AG04450 (cell line): Measurements from ENCODE around the gene ZNF18. TPM values are rescaled to one million over a fixed set of nuclear protein-coding genes. Genes with fewer than 3 reads are reported as not detected.

ENCODE experiments used
- CTCF ChIA-PET: fragments of 300-600, 350-600 bp; formaldehyde crosslinking; extraction: SDS; loops from one replicate; lab custom pipeline; 2022; ENCODE audit warnings: antibody characterized with exemption, inconsistent platforms; lab: Charles Lee
- POLR2A ChIA-PET: fragments of 350-600 bp; formaldehyde crosslinking; extraction: SDS; loops from one replicate; lab custom pipeline; 2021; ENCODE audit warnings: antibody characterized with exemption, inconsistent platforms; lab: Yijun Ruan, JAX
- DNase-seq: peaks from one replicate; pipeline ENCODE4 v3.0.0-alpha.2; 2011; ENCODE audit warnings: low read depth, low spot score
- H3K27ac ChIP-seq: one replicate; pipeline ENCODE4 v1.5.1; 2012; ENCODE audit warnings: low read depth, low read length, control low read depth
- H3K27me3 ChIP-seq: one replicate; pipeline ENCODE4 v1.6.0; 2012; ENCODE audit warnings: low read length; ENCODE audit not compliant: control insufficient read depth, insufficient read depth
- H3K4me3 ChIP-seq: 2 replicates; pipeline ENCODE4 v1.5.1; 2011; ENCODE audit warnings: mild to moderate bottlenecking, low read depth, low read length, control low read depth
- H3K9me3 ChIP-seq: 2 replicates; pipeline ENCODE4 v1.5.1; 2012; ENCODE audit warnings: low read length; ENCODE audit not compliant: control insufficient read depth, insufficient read depth
- polyA plus RNA-seq: library from polyadenylated mRNA; depleted of rRNA; stranded (reverse); fragments of >200 nt; gene quantifications from 2 replicates; pipeline ENCODE4 v1.2.3, GENCODE V29; 2011
- TF ChIP-seq, protein P1 (sequence below): IDR thresholded peaks from 2 replicates; pipeline ENCODE4 v1.5.1; 2011; ENCODE audit warnings: low read depth, low read length, control low read depth, inconsistent platforms

The ZNF18 gene
- polyA plus RNA-seq, 1 experiment: 8.2 TPM

DNA sequence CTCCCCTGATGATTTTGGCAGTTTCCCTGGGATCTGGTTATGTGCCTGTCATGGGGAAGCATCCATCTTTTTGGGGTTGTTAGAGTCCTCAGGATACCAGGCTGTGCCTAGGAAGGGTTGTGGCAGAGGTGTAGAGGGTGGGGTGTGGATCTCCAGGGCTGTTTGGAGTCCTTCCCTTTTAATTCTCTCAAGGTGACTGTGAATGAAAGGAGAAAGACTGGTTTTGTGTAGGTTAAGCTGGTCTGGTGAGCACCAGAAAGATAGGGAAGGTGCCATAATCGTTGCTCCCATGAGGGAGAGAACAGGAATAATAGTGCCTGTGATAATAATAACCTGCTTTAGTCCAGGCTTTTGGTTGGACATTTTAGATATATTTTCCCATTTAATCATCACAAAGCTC is 30.4 kb upstream of the ZNF18 start:
- POLR2A ChIA-PET: interaction anchor here (1.6 kb wide), 1 partner anchor 30 kb away, joined by 3 read pairs; the partner anchor contains the start of gene ZNF18
- CTCF ChIA-PET: interaction anchor here (0.6 to 0.9 kb wide), 2 partner anchors 14 to 19 kb away, joined by 3 read pairs; no protein-coding TSS in a partner anchor
- Histone ChIP-seq H3K4me3 (no peak overlapping the region), H3K27ac (no peak overlapping the region), H3K27me3 (no peaks in the 10 kb centered on the region), H3K9me3 (no peaks in the 10 kb centered on the region)
- TF ChIP-seq, protein P1, sequence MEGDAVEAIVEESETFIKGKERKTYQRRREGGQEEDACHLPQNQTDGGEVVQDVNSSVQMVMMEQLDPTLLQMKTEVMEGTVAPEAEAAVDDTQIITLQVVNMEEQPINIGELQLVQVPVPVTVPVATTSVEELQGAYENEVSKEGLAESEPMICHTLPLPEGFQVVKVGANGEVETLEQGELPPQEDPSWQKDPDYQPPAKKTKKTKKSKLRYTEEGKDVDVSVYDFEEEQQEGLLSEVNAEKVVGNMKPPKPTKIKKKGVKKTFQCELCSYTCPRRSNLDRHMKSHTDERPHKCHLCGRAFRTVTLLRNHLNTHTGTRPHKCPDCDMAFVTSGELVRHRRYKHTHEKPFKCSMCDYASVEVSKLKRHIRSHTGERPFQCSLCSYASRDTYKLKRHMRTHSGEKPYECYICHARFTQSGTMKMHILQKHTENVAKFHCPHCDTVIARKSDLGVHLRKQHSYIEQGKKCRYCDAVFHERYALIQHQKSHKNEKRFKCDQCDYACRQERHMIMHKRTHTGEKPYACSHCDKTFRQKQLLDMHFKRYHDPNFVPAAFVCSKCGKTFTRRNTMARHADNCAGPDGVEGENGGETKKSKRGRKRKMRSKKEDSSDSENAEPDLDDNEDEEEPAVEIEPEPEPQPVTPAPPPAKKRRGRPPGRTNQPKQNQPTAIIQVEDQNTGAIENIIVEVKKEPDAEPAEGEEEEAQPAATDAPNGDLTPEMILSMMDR: no peak
- DNase-seq: no peak

DNA sequence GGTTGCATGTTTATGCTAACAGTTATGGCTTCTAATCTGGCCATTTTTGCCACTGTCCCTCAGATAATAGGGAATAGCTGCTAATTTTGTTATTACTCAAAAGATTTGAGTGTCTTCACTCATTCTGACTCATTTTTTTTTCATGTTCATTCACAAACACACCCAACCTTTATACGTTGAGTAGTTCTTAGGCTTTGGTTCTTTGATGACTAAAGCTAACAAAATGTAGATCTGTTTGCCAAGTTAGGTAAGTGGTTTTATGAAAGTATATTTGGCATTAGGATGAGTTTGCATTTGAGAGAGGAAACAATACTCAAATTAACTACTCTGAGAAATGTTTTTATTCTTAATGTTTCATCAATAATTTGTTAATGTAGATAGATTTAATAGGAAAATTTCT is 27.1 kb upstream of the ZNF18 start:
- no peak overlapping the region for H3K27ac ChIP-seq
- TF ChIP-seq, protein P1: no peak
- CTCF ChIA-PET: interaction anchor here (0.7 to 1.0 kb wide), 2 partner anchors 38 to 46 kb away, joined by 3 read pairs; no protein-coding TSS in a partner anchor
- H3K9me3 ChIP-seq: no peaks in the 10 kb centered on the region
- POLR2A ChIA-PET: interaction anchor here (1.3 kb wide), 1 partner anchor 27 kb away, joined by 4 read pairs; the partner anchor contains the start of gene ZNF18
- no peaks in the 10 kb centered on the region for H3K27me3 ChIP-seq
- H3K4me3 ChIP-seq: no peak overlapping the region
- peak; percentile 3 for DNase-seq

DNA sequence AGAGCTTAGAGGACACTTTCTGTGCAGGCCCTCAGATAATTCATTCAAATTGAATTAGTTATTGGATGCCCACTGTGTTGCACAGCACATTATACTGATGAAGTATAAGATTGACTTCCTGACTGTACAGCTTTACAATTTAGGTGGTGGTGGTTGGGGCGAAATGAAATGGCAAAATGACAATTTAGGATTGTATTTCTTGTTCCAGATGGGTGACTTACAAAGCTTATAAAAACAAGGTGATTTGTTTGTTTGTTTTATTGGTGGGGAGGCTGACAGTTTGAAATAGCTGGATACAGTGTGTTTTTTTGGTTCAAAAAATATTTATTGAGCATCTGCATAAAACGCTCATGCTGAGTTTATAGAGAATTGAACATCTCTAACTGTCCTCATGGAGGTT is 25.0 kb upstream of the ZNF18 start:
- Histone ChIP-seq H3K27me3 (no peaks in the 10 kb centered on the region), H3K27ac (no peak overlapping the region), H3K9me3 (no peaks in the 10 kb centered on the region), H3K4me3 (peak overlapping the region; percentile 62; the same call in 1 of the 2 replicates)
- DNase-seq: no peak
- ChIA-PET CTCF (interaction anchor here (1.0 to 1.4 kb wide), 2 partner anchors 9 to 645 kb away, joined by 3 to 5 read pairs; no protein-coding TSS in a partner anchor), POLR2A (interaction anchor here (0.7 to 3.9 kb wide), 2 partner anchors 25 to 31 kb away, joined by 4 to 48 read pairs; partner anchors contain the start of gene ZNF18)
- TF ChIP-seq, protein P1: no peak

DNA sequence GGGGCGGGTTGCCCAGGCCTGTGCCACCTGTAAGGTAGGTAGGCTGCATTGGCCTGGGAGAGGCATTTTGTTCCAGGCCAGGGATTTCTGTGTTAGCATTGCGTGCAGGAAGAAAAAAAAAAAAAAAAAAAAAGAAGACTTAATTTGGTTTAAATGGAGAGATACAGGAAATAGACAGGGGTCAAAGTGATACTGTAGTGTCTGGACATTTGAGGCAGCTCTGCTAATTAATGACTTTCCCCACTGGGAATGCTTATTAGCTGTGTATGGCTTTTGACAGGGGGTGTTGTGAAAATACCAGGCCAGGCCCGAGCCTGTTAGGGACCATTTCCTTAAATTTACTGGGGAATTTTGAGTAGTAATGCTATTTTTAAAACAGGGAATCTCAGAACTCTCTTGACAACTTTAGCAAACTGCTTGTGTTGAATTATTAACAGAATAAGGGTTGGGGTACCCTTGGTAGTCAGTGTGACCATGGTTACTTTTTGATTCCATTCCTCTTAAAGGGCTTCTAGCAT is 24.4 kb upstream of the ZNF18 start:
- Histone ChIP-seq H3K27me3 (no peaks in the 10 kb centered on the region), H3K9me3 (no peaks in the 10 kb centered on the region), H3K4me3 (peak overlapping the region; percentile 62), H3K27ac (no peak overlapping the region)
- ChIA-PET CTCF (interaction anchor here (1.4 kb wide), 1 partner anchor 10 kb away, joined by 5 read pairs; no protein-coding TSS in a partner anchor), POLR2A (interaction anchor here (0.7 to 3.9 kb wide), 3 partner anchors 25 to 672 kb away, joined by 4 to 48 read pairs (median 5); partner anchors contain the start of gene ZNF18)
- TF ChIP-seq, protein P1: no peak
- no peak for DNase-seq
